Smooth muscle cell (in vitro differentiated cells): ENCODE measurements around the gene PLAAT2. TPM values are rescaled to one million over a fixed set of nuclear protein-coding genes. Genes with fewer than 3 reads are reported as not detected.
"Not testable (repeated sequence)": the region's sequence is repeated elsewhere in the genome, so short reads cannot be mapped to it uniquely, and the experiment has no call there.

Source experiments
- DNase-seq: peaks from one replicate; lab custom pipeline; 2025; ENCODE audit not compliant: unreplicated experiment; lab: John Stamatoyannopoulos, UW
- H2AFZ ChIP-seq: fragments of 200-600 bp; sonication (generic); 2 replicates; pipeline ENCODE4 v1.6.0; 2016; ENCODE audit warnings: antibody characterized with exemption, low read depth, mild to moderate bottlenecking
- H3F3A ChIP-seq: fragments of 200-600 bp; sonication (generic); 2 replicates; pipeline ENCODE4 v1.6.0; 2017; ENCODE audit warnings: antibody characterized with exemption, low read depth
- H3K27ac ChIP-seq: fragments of 200-600 bp; sonication (generic); 2 replicates; pipeline ENCODE4 v1.5.1; 2016; ENCODE audit warnings: low read depth, mild to moderate bottlenecking
- H3K27me3 ChIP-seq: fragments of 200-600 bp; sonication (generic); 2 replicates; pipeline ENCODE4 v1.6.1; 2016; ENCODE audit warnings: low read depth, mild to moderate bottlenecking
- H3K36me3 ChIP-seq: fragments of 200-600 bp; sonication (generic); 2 replicates; pipeline ENCODE4 v1.5.1; 2016; ENCODE audit warnings: low read depth
- H3K4me1 ChIP-seq: fragments of 200-600 bp; sonication (generic); 2 replicates; pipeline ENCODE4 v1.5.1; 2016; ENCODE audit warnings: low read depth
- H3K4me2 ChIP-seq: fragments of 200-600 bp; sonication (generic); 2 replicates; pipeline ENCODE4 v1.6.0; 2016; ENCODE audit warnings: mild to moderate bottlenecking
- H3K4me3 ChIP-seq: fragments of 200-600 bp; sonication (generic); 2 replicates; pipeline ENCODE4 v1.5.1; 2016; ENCODE audit warnings: mild to moderate bottlenecking
- H3K79me2 ChIP-seq: fragments of 200-600 bp; sonication (generic); 2 replicates; pipeline ENCODE4 v1.6.0; 2016; ENCODE audit warnings: low read depth, mild to moderate bottlenecking
- H3K9ac ChIP-seq: fragments of 200-600 bp; sonication (generic); 2 replicates; pipeline ENCODE4 v1.6.0; 2016; ENCODE audit warnings: low read depth
- H3K9me3 ChIP-seq: fragments of 200-600 bp; sonication (generic); replicated peaks from 2 replicates; pipeline ENCODE4 v1.5.1; 2016; ENCODE audit warnings: low read depth
- H4K20me1 ChIP-seq: fragments of 200-600 bp; sonication (generic); 2 replicates; pipeline ENCODE4 v1.6.0; 2016; ENCODE audit warnings: low read depth
- CTCF ChIP-seq: fragments of 200-600 bp; sonication (generic); IDR thresholded peaks from 2 replicates; pipeline ENCODE4 v1.5.1; 2017; ENCODE audit warnings: borderline replicate concordance, mild to moderate bottlenecking, antibody characterized with exemption; ENCODE audit not compliant: insufficient read depth, poor library complexity, severe bottlenecking
- WGBS: methylation state at CpG from one replicate; pipeline ENCODE4 v1.1.7; 2016; ENCODE audit warnings: low lambda C conversion rate; 5-methylcytosine and 5-hydroxymethylcytosine counted together
- polyA plus RNA-seq: library from polyadenylated mRNA; unstranded; fragments of >200 nt; fragmentation: Nextera tagmentation; extraction: Ambion mirVana; gene quantifications from 2 replicates; pipeline ENCODE4 v1.2.1, GENCODE V29; 2016
- total RNA-seq: library from RNA; depleted of rRNA; stranded (reverse); fragments of >200 nt; gene quantifications from 2 replicates; pipeline ENCODE4 v1.2.3, GENCODE V29; 2014

Gene PLAAT2
- total and polyA plus RNA-seq, 2 experiments from 2014 or later = not detected

DNA sequence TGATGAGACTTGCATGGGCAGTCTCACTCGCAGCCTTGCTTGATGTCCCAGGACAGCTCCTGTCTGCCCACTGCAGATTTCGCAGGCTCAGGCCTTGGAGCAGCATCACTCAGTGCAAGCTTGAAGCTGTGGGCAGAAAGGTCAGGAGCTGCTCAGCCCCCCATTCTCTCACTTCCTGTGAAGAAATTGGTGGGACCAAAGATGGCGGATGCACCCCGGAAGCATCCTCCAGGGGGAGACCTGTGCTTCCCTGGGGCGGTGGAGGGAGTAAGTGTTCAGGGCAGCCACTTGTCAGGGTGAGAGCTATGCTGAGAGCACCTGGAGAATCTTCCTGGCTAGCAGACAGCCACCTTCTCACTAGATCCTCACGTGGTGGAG lies 11.3 kb downstream of the PLAAT2 start:
- Histone ChIP-seq H3K36me3 (no peaks in the 10 kb centered on the region), H3K27ac (no peak overlapping the region), H4K20me1 (no peaks in the 10 kb centered on the region), H2AFZ (no peak overlapping the region), H3K79me2 (no peaks in the 10 kb centered on the region), H3K4me3 (no peak overlapping the region), H3F3A (no peaks in the 10 kb centered on the region), H3K4me1 (peaks cover 4% of the 10 kb centered on the region), H3K9me3 (no peaks in the 10 kb centered on the region), H3K4me2 (no peak overlapping the region), H3K9ac (no peak overlapping the region), H3K27me3 (no peaks in the 10 kb centered on the region)
- DNase-seq = no peak
- no peak for TF ChIP-seq CTCF
- WGBS = 83% methylated on average over 6 of the region's 6 CpGs

DNA sequence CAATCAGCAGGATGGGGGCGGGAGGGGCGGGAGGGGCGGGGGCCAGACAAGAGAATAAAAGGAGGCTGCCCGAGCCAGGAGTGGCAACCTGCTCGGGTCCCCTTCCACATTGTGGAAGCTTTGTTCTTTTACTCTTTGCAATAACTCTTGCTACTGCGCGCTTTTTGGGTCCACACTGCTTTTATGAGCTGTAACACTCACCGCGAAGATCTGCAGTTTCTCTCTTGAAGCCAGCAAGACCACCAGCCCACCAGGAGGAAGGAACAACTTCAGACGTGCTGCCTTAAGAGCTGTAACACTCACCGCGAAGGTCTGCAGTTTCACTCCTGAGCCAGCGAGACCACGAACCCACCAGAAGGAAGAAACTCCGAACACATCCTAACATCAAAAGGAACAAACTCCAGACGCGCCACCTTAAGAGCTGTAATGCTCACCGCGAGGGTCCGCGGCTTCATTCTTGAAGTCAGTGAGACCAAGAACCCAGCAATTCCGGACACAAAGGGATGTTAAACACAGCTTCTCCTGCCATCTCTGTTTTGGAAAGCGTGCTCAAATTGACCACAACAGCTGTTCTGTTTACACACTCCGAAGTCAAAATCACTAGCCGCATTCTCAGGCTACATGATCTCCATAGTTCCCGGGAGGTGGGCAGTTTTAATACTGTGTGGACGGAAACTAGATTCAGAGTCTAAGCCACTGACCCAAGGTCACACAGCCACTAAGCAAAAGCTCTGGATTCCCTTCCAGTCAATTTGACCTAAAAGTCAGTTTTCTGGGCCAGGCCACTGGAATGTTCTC lies 11.9 kb downstream of the PLAAT2 start:
- 86% methylated on average over 27 of the region's 27 CpGs for WGBS
- no peak for TF ChIP-seq CTCF

DNA sequence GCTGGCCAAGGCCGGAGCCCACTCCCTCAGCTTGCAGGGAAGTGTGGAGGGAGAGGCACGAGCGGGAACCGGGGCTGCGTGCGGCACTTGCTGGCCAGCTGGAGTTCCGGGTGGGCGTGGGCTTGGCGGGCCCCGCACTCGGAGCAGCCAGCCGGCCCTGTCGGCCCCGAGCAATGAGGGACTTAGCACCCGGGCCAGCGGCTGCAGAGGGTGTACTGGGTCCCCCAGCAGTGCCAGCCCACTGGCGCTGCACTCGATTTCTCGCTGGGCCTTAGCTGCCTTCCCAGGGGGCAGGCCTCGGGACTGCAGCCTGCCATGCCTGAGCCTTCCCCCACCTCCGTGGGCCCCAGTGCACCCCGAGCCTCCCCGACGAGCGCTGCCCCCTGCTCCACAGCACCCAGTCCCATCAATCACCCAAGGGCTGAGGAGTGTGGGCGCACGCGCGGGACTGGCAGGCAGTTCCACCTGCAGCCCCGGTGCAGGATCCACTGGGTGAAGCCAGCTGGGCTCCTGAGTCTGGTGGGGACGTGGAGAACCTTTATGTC lies 13.0 kb downstream of the PLAAT2 start:
- not testable (repeated sequence) for H3K4me1 ChIP-seq, H3K36me3 ChIP-seq, H3K27me3 ChIP-seq, H4K20me1 ChIP-seq, H3K4me2 ChIP-seq, H3F3A ChIP-seq, H3K9ac ChIP-seq, H3K79me2 ChIP-seq, H3K27ac ChIP-seq, DNase-seq, H3K4me3 ChIP-seq, H2AFZ ChIP-seq, H3K9me3 ChIP-seq
- WGBS = 98% methylated on average over 30 of the region's 31 CpGs

More for the DNA sequence above, 11.9 kb downstream of the PLAAT2 start:
- H3K9me3 ChIP-seq = no peaks in the 10 kb centered on the region
- no peaks in the 10 kb centered on the region for H3K27me3 ChIP-seq
- DNase-seq = no peak
- H3F3A ChIP-seq = no peaks in the 10 kb centered on the region
- no peak overlapping the region for H3K9ac ChIP-seq
- no peak overlapping the region for H3K4me2 ChIP-seq
- H3K36me3 ChIP-seq = no peaks in the 10 kb centered on the region
- no peak overlapping the region for H3K4me3 ChIP-seq
- no peak overlapping the region for H2AFZ ChIP-seq
- H3K79me2 ChIP-seq = no peaks in the 10 kb centered on the region
- no peak overlapping the region for H3K27ac ChIP-seq
- H4K20me1 ChIP-seq = no peaks in the 10 kb centered on the region
- H3K4me1 ChIP-seq = peaks cover 4% of the 10 kb centered on the region

DNA sequence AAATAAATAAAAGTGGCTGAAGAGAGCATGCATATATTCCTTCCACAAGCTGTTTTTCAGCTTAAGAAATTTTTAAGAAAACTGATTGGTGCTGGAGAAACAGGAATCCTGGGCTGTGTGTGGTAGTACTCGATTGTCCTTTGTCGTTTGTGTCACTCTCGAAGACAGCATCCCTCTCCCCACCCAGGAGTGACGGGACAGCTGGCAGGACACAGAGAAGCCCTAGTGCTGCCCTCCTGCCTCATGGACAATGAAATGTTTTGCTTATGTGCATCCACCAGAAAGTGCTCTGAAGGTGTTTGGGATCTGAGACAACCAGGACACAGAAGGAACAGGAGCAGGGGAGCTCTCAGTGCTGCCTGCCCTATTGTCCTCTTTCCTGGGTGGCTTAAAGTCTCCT lies 13.8 kb downstream of the PLAAT2 start:
- H3K4me1 ChIP-seq = no peaks in the 10 kb centered on the region
- DNase-seq = no peak

More for the DNA sequence above, 13.8 kb downstream of the PLAAT2 start:
- no peaks in the 10 kb centered on the region for H3K27me3 ChIP-seq
- no peak overlapping the region for H3K4me2 ChIP-seq
- H3K4me3 ChIP-seq = no peak overlapping the region
- H3K27ac ChIP-seq = no peak overlapping the region
- no peaks in the 10 kb centered on the region for H3K9me3 ChIP-seq
- no peak overlapping the region for H2AFZ ChIP-seq
- no peak for TF ChIP-seq CTCF
- no peaks in the 10 kb centered on the region for H3F3A ChIP-seq
- H4K20me1 ChIP-seq = no peaks in the 10 kb centered on the region
- 98% methylated on average over 4 of the region's 4 CpGs for WGBS
- H3K79me2 ChIP-seq = no peaks in the 10 kb centered on the region
- H3K36me3 ChIP-seq = no peaks in the 10 kb centered on the region
- no peak overlapping the region for H3K9ac ChIP-seq
